K562 (cell line): ENCODE results near the gene WASF2.

Experiments
- AFF1 ChIP-seq, 2 experiments: fragments of 450-650 bp; IDR thresholded peaks; 2 replicates each; pipeline ENCODE4 v1.6.1; 2018; ENCODE audit warnings: mild to moderate bottlenecking in 2 of 2, low read depth in 1 of 2; ENCODE audit not compliant: partially characterized antibody in 2 of 2
- ETV1 ChIP-seq: fragments of 450-650 bp; conservative IDR thresholded peaks from 2 replicates; pipeline ENCODE4 v1.6.1; 2016; ENCODE audit warnings: missing genetic modification characterization, control low read depth, low read depth, missing compliant biosample characterization
- FOXK2 ChIP-seq, 2 experiments: fragments of 450-650 bp; IDR thresholded peaks in 1 of 2; conservative IDR thresholded peaks in 1 of 2; 2 replicates each; pipeline ENCODE4 v1.6.1; 2016; ENCODE audit warnings: low read depth in 2 of 2, mild to moderate bottlenecking in 1 of 2
- TCFL5 ChIP-seq: fragments of 250-450 bp; sonication (Bioruptor Pico); conservative IDR thresholded peaks from 2 replicates; pipeline ENCODE4 v1.6.1; 2021; ENCODE audit warnings: mild to moderate bottlenecking, moderate library complexity, matching md5 sums

- TF ChIP-seq TCFL5 (CRISPR knock-in tag) (no peak), ETV1 (tag) (no peak), AFF1 (IDR thresholded peaks at IDR 0.05; ENCODE audit: low read depth in 1 of 2, partially characterized antibody in 2 of 2) (no peak), FOXK2 (conservative IDR thresholded peaks at IDR 0.05 in 1 of 2, IDR thresholded peaks at IDR 0.05 in 1 of 2; ENCODE audit: low read depth in 2 of 2) (no peak)
These were observed 6.7 kb upstream of the WASF2 start for GRCh38 chr1:27496604-27497155.
